H1 (cell line): ENCODE measurements around the gene TOP3A. TPM values are rescaled to one million over a fixed set of nuclear protein-coding genes. Genes with fewer than 3 reads are reported as not detected.

ENCODE experiments used
- CTCF ChIA-PET: fragments of 300-600 bp; sonication (Branson Sonifier 250); formaldehyde crosslinking; loops from one replicate; lab custom pipeline; 2021; ENCODE audit not compliant: partially characterized antibody; lab: Charles Lee
- POLR2A ChIA-PET: fragments of 300-600 bp; sonication (Branson Sonifier 250); formaldehyde crosslinking; loops from one replicate; lab custom pipeline; 2021; ENCODE audit warnings: inconsistent platforms; ENCODE audit not compliant: partially characterized antibody; lab: Charles Lee
- DNase-seq, 2 experiments: peaks; one replicate each; pipeline versions ENCODE4 v3.0.0 to v3.0.0-alpha.2; 2010 to 2022; ENCODE audit warnings: low spot score in 2 of 2, low read depth in 1 of 2, mixed read lengths in 1 of 2
- FAIRE-seq: peaks from 2 replicates; lab custom pipeline; 2011; peaks lifted over from hg19 to GRCh38; lab: Jason Lieb, UNC
- H2AFZ ChIP-seq: 2 replicates; pipeline ENCODE4 v1.8.1; 2012; ENCODE audit warnings: low read length, inconsistent platforms
- H2AK5ac ChIP-seq: 2 replicates; pipeline ENCODE4 v1.6.1; 2013; ENCODE audit warnings: low read depth, low read length
- H2BK120ac ChIP-seq: replicated peaks from 2 replicates; pipeline ENCODE3; 2013; ENCODE audit warnings: low read depth, low read length, inconsistent platforms
- H2BK12ac ChIP-seq: 2 replicates; pipeline ENCODE4 v1.6.1; 2013; ENCODE audit warnings: low read depth, low read length
- H2BK15ac ChIP-seq: 2 replicates; pipeline ENCODE4 v1.6.1; 2013; ENCODE audit warnings: low read length
- H2BK20ac ChIP-seq: 2 replicates; pipeline ENCODE4 v1.6.1; 2013; ENCODE audit warnings: low read length
- H2BK5ac ChIP-seq: 2 replicates; pipeline ENCODE4 v1.6.1; 2013; ENCODE audit warnings: low read depth, low read length
- H3K14ac ChIP-seq: 2 replicates; pipeline ENCODE4 v1.6.1; 2013; ENCODE audit warnings: inconsistent platforms; ENCODE audit not compliant: insufficient read length
- H3K18ac ChIP-seq: 2 replicates; pipeline ENCODE4 v1.6.1; 2013; ENCODE audit warnings: low read length; ENCODE audit errors: extremely low read depth
- H3K23ac ChIP-seq: 2 replicates; pipeline ENCODE4 v1.6.1; 2013; ENCODE audit warnings: inconsistent platforms; ENCODE audit not compliant: insufficient read length
- H3K23me2 ChIP-seq: 2 replicates; pipeline ENCODE4 v1.6.1; 2013; ENCODE audit warnings: low read depth, low read length
- H3K27ac ChIP-seq: 2 replicates; pipeline ENCODE4 v1.6.1; 2011; ENCODE audit warnings: low read depth, low read length, inconsistent platforms
- H3K27me3 ChIP-seq, 4 experiments: replicated peaks in 1 of 4; 1 replicate in 1 of 4; 2 replicates in 3 of 4; pipeline versions ENCODE4 v1.6.1 to v1.8.1; 2011 to 2013; ENCODE audit warnings: low read length in 3 of 4, mild to moderate bottlenecking in 3 of 4, inconsistent platforms in 2 of 4, mixed read lengths in 2 of 4, moderate library complexity in 1 of 4; ENCODE audit not compliant: control insufficient read depth in 3 of 4, insufficient read depth in 3 of 4; ENCODE audit errors: extremely low read depth in 1 of 4
- H3K36me3 ChIP-seq, 4 experiments: 2 replicates each; pipeline versions ENCODE4 v1.6.1 to v1.8.1; 2011 to 2013; ENCODE audit warnings: mild to moderate bottlenecking in 4 of 4, low read length in 3 of 4, moderate library complexity in 2 of 4, control low read depth in 1 of 4, inconsistent platforms in 1 of 4; ENCODE audit not compliant: insufficient read depth in 4 of 4, control insufficient read depth in 2 of 4
- H3K4ac ChIP-seq: replicated peaks from 2 replicates; pipeline ENCODE3; 2013; ENCODE audit warnings: low read length, low read depth, mixed read lengths, inconsistent platforms; ENCODE audit not compliant: insufficient read length
- H3K4me1 ChIP-seq, 4 experiments: replicated peaks in 1 of 4; 1 replicate in 1 of 4; 2 replicates in 3 of 4; pipeline versions ENCODE4 v1.6.1 to v1.8.1; 2011 to 2013; ENCODE audit warnings: low read length in 3 of 4, inconsistent platforms in 2 of 4, mixed read lengths in 1 of 4; ENCODE audit not compliant: insufficient read depth in 4 of 4, control insufficient read depth in 3 of 4
- H3K4me2 ChIP-seq, 2 experiments: 2 replicates each; pipeline versions ENCODE4 v1.6.1 to v1.8.1; 2011 to 2013; ENCODE audit warnings: low read depth in 2 of 2, low read length in 2 of 2, control low read depth in 1 of 2, inconsistent platforms in 1 of 2, mild to moderate bottlenecking in 1 of 2; ENCODE audit not compliant: insufficient read depth in 1 of 2
- H3K4me3 ChIP-seq, 4 experiments: fragments of 200-600, 300-600 bp in 1 of 4; sonication (generic), shearing (Covaris generic), sonication (Bioruptor Twin) in 1 of 4; 2 replicates each; pipeline versions ENCODE4 v1.5.1 to v1.8.1; 2011 to 2016; ENCODE audit warnings: low read length in 4 of 4, low read depth in 3 of 4, control low read depth in 2 of 4, inconsistent platforms in 2 of 4, mild to moderate bottlenecking in 2 of 4, mixed read lengths in 1 of 4, moderate library complexity in 1 of 4; ENCODE audit not compliant: insufficient read depth in 2 of 4; ENCODE audit errors: extremely low read depth in 1 of 4
- H3K56ac ChIP-seq: replicated peaks from 2 replicates; pipeline ENCODE3; 2013; ENCODE audit warnings: low read depth, mild to moderate bottlenecking, mixed read lengths, low read length, inconsistent platforms; ENCODE audit not compliant: insufficient read length
- H3K79me1 ChIP-seq: 2 replicates; pipeline ENCODE4 v1.6.1; 2013; ENCODE audit warnings: low read depth, low read length, control low read depth
- H3K79me2 ChIP-seq, 2 experiments: 2 replicates each; pipeline versions ENCODE4 v1.6.1 to v1.8.1; 2012 to 2013; ENCODE audit warnings: low read length in 2 of 2, mild to moderate bottlenecking in 2 of 2, inconsistent platforms in 1 of 2; ENCODE audit not compliant: insufficient read depth in 2 of 2, control insufficient read depth in 1 of 2
- H3K9ac ChIP-seq, 4 experiments: replicated peaks in 1 of 4; 1 replicate in 1 of 4; 2 replicates in 3 of 4; pipeline versions ENCODE4 v1.6.1 to v1.8.1; 2011 to 2013; ENCODE audit warnings: low read depth in 3 of 4, low read length in 3 of 4, control low read depth in 2 of 4, mild to moderate bottlenecking in 2 of 4, moderate library complexity in 2 of 4, inconsistent platforms in 1 of 4; ENCODE audit errors: extremely low read depth in 1 of 4
- H3K9me3 ChIP-seq, 2 experiments: 2 replicates each; pipeline versions ENCODE4 v1.6.1 to v1.8.1; 2012 to 2013; ENCODE audit warnings: mild to moderate bottlenecking in 2 of 2, moderate library complexity in 2 of 2, control low read depth in 1 of 2, inconsistent platforms in 1 of 2, low read depth in 1 of 2, low read length in 1 of 2, mixed read lengths in 1 of 2; ENCODE audit not compliant: insufficient read depth in 2 of 2
- H4K20me1 ChIP-seq, 2 experiments: replicated peaks in 1 of 2; 2 replicates each; pipeline versions ENCODE3 to v1.8.1; 2011 to 2013; ENCODE audit warnings: inconsistent platforms in 2 of 2, low read length in 2 of 2, mild to moderate bottlenecking in 1 of 2; ENCODE audit not compliant: insufficient read depth in 2 of 2, control insufficient read depth in 1 of 2
- H4K5ac ChIP-seq: 2 replicates; pipeline ENCODE4 v1.6.1; 2013; ENCODE audit warnings: low read length, low read depth, mixed read lengths, inconsistent platforms; ENCODE audit not compliant: insufficient read length
- H4K8ac ChIP-seq: 2 replicates; pipeline ENCODE4 v1.8.0; 2013; ENCODE audit warnings: mild to moderate bottlenecking, moderate library complexity, low read length, inconsistent platforms; ENCODE audit not compliant: insufficient read depth; ENCODE audit errors: extremely low read depth
- H4K91ac ChIP-seq: replicated peaks from 2 replicates; pipeline ENCODE3; 2013; ENCODE audit warnings: low read length, mixed read lengths, inconsistent platforms; ENCODE audit not compliant: insufficient read length
- CTCF ChIP-seq, 3 experiments: IDR thresholded peaks; 1 replicate in 2 of 3; 2 replicates in 1 of 3; pipeline versions ENCODE4 v1.5.1 to v1.6.1; 2011; ENCODE audit warnings: low read length in 3 of 3, mild to moderate bottlenecking in 3 of 3, inconsistent platforms in 2 of 3, low read depth in 1 of 3, moderate library complexity in 1 of 3; ENCODE audit not compliant: insufficient read depth in 1 of 3; ENCODE audit errors: control extremely low read depth in 1 of 3
- GABPA ChIP-seq: IDR thresholded peaks from 2 replicates; pipeline ENCODE4 v1.6.1; 2011; ENCODE audit warnings: mild to moderate bottlenecking, low read length, moderate library complexity, borderline replicate concordance; ENCODE audit not compliant: insufficient read depth
- RAD21 ChIP-seq, 2 experiments: IDR thresholded peaks in 1 of 2; conservative IDR thresholded peaks in 1 of 2; 2 replicates each; pipeline ENCODE4 v1.6.1; 2011; ENCODE audit warnings: low read depth in 2 of 2, low read length in 2 of 2, improper control_type of control experiment in 1 of 2, inconsistent platforms in 1 of 2, mild to moderate bottlenecking in 1 of 2, moderate library complexity in 1 of 2
- WGBS, 2 experiments: shearing (Covaris generic) in 1 of 2; methylation state at CpG; one replicate each; pipeline versions ENCODE4 v1.1.6 to v1.1.7; 2013 to 2015; ENCODE audit warnings: low lambda C conversion rate in 2 of 2, mixed read lengths in 2 of 2, inconsistent platforms in 1 of 2, low coverage in 1 of 2, missing lambda C conversion rate in 1 of 2; ENCODE audit not compliant: insufficient replicate concordance in 2 of 2, insufficient coverage in 1 of 2, insufficient read length in 1 of 2; ENCODE audit errors: extremely low coverage in 1 of 2, missing lambda C conversion rate in 1 of 2; 5-methylcytosine and 5-hydroxymethylcytosine counted together
- polyA plus RNA-seq, 7 experiments: library from polyadenylated mRNA; depleted of rRNA in 3 of 7; stranded (reverse) in 5 of 7; unstranded in 2 of 7; fragments of >200 nt in 5 of 7; fragments of 200-250 nt in 2 of 7; gene quantifications; 1 replicate in 5 of 7; 2 replicates in 1 of 7; 4 replicates in 1 of 7; pipeline versions ENCODE4 v1.2.1 to v1.2.3, GENCODE V29; 2011 to 2013; ENCODE audit warnings: missing spikeins in 2 of 7, mixed read lengths in 2 of 7
- total RNA-seq: library from RNA; stranded (reverse); fragmentation: NEBNext Ultra II Directional; extraction: Animal tissue kit (Norgen Biotek cat#: 25700); gene quantifications from 2 replicates; pipeline ENCODE4 v1.2.1, GENCODE V29; 2021

The TOP3A gene
- total and polyA plus RNA-seq, 2 of the 8 experiments (the other 6 are each of a cell fraction or from before 2014, with no cell fraction given): 23.4 to 54.3 TPM

GRCh38 chr17:18241229-18241871 is 73.4 kb downstream of the TOP3A start:
- H2BK20ac ChIP-seq: no peak overlapping the region
- no peak overlapping the region for H3K56ac ChIP-seq
- H2BK15ac ChIP-seq: no peak overlapping the region
- no peak overlapping the region for H2BK120ac ChIP-seq
- H3K9ac ChIP-seq: no peak overlapping the region
- H3K23me2 ChIP-seq: no peaks in the 10 kb centered on the region
- ChIA-PET CTCF (interaction anchor here (0.7 to 2.9 kb wide), 11 partner anchors 9 to 99 kb away, joined by 3 to 18 read pairs (median 4); no protein-coding TSS in a partner anchor), POLR2A (interaction anchor here (0.8 to 13.9 kb wide), 6 partner anchors 9 to 58 kb away, joined by 3 to 171 read pairs (median 6); partner anchors contain the start of genes ALKBH5, FLII and MIEF2)
- no peak for FAIRE-seq
- H4K91ac ChIP-seq: no peak overlapping the region
- no peak overlapping the region for H3K18ac ChIP-seq
- H2BK12ac ChIP-seq: no peak overlapping the region
- H4K20me1 ChIP-seq: peaks cover 5 to 25% of the 10 kb centered on the region in 2 experiments
- H3K27me3 ChIP-seq: peaks cover 0 to 2% (median 0%) of the 10 kb centered on the region in 4 experiments; a peak in 1 of 7 replicates
- H3K36me3 ChIP-seq: peaks cover 20 to 58% (median 52%) of the 10 kb centered on the region in 4 experiments
- no peak overlapping the region for H4K5ac ChIP-seq
- H3K9me3 ChIP-seq: no peaks in the 10 kb centered on the region
- no peak overlapping the region for H4K8ac ChIP-seq
- H3K4me1 ChIP-seq: peaks cover 0 to 6% (median 2%) of the 10 kb centered on the region in 4 experiments; a peak in 5 of 7 replicates
- no peak overlapping the region for H3K23ac ChIP-seq
- H3K4ac ChIP-seq: no peak overlapping the region
- H3K4me2 ChIP-seq: no peak overlapping the region
- 90% methylated on average over 28 of the region's 28 CpGs; no CpG with 5 or more reads in 1 of the 2 experiments for WGBS, 2 experiments
- peak in 1 of 2 experiments; percentile 59 for DNase-seq
- H3K79me1 ChIP-seq: no peaks in the 10 kb centered on the region
- no peak overlapping the region for H3K27ac ChIP-seq
- TF ChIP-seq GABPA (no peak), CTCF (IDR thresholded peaks at IDR 0.05; ENCODE audit: control extremely low read depth in 1 of 3, insufficient read depth in 1 of 3, low read depth in 1 of 3, low read length in 3 of 3) (peak; percentile 22 to 45 (median 39)), RAD21 (IDR thresholded peaks at IDR 0.05 in 1 of 2, conservative IDR thresholded peaks at IDR 0.05 in 1 of 2; ENCODE audit: low read depth in 2 of 2, low read length in 2 of 2) (peak in 1 of 2 experiments; percentile 21; a peak in 1 of 4 replicates)
- no peak overlapping the region for H2AK5ac ChIP-seq
- H2AFZ ChIP-seq: no peak overlapping the region
- H3K79me2 ChIP-seq: no peaks in the 10 kb centered on the region
- H2BK5ac ChIP-seq: 0 out of 2 replicates have a peak overlapping the region, but pooled peaks have one; percentile 13
- no peak overlapping the region for H3K14ac ChIP-seq
- H3K4me3 ChIP-seq: no peak overlapping the region
